AG09309 (cell line): ENCODE measurements around the gene CXCL1.

ENCODE experiments used
- DNase-seq: peaks from one replicate; pipeline ENCODE4 v3.0.0-alpha.2; 2010; ENCODE audit warnings: low read depth
- H3K4me3 ChIP-seq: 2 replicates; pipeline ENCODE4 v1.5.1; 2011; ENCODE audit warnings: mild to moderate bottlenecking, low read depth, low read length, moderate library complexity; ENCODE audit not compliant: control insufficient read depth
- TF ChIP-seq, protein P1 (sequence below): IDR thresholded peaks from 2 replicates; pipeline ENCODE4 v1.5.1; 2011; ENCODE audit warnings: mild to moderate bottlenecking, low read depth, low read length, inconsistent platforms; ENCODE audit not compliant: insufficient read depth, control insufficient read depth; ENCODE audit errors: missing control alignments

The CXCL1 gene

DNA sequence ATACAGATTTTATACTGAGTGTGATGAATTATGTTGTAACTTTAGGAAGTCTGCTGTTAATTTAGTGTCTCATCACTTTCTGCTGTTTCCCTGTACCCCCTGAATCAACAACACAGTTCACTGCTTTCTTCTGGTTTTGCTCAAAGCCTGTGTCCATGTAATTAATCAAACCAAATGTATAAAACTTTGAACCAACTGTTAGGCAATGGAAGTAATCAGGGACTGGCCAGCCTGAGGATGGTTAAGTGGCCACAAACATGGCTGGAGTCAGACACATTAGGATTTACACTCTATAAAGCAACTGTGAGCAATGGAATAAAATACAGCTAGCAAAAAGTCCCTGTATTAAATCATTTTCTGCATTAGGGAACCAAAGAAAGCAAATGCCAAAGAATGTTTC lies 42.6 kb downstream of the CXCL1 start:
- TF ChIP-seq, protein P1, sequence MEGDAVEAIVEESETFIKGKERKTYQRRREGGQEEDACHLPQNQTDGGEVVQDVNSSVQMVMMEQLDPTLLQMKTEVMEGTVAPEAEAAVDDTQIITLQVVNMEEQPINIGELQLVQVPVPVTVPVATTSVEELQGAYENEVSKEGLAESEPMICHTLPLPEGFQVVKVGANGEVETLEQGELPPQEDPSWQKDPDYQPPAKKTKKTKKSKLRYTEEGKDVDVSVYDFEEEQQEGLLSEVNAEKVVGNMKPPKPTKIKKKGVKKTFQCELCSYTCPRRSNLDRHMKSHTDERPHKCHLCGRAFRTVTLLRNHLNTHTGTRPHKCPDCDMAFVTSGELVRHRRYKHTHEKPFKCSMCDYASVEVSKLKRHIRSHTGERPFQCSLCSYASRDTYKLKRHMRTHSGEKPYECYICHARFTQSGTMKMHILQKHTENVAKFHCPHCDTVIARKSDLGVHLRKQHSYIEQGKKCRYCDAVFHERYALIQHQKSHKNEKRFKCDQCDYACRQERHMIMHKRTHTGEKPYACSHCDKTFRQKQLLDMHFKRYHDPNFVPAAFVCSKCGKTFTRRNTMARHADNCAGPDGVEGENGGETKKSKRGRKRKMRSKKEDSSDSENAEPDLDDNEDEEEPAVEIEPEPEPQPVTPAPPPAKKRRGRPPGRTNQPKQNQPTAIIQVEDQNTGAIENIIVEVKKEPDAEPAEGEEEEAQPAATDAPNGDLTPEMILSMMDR, result no peak
- DNase-seq, result no peak
- no peak overlapping the region for H3K4me3 ChIP-seq

DNA sequence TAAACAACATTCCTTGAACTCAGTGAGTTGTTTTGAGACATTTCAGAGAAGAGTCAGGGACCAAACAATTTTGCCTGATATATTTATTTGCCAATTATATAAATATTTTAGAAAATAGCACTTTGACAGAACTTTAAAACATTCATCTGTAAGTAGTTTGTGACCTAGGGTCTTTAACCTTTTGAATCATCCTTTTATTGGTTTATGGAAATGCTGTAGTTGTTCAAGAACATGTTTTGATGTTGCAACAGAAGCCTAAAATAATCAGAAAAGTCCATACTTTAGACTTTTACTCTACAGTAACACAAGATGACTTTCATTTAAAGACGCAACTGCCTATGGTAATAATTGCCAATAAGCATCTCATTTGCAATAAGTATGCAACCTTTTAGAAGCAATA lies 43.0 kb downstream of the CXCL1 start:
- H3K4me3 ChIP-seq, result no peak overlapping the region
- no peak for DNase-seq
- TF ChIP-seq, protein P1, result no peak

DNA sequence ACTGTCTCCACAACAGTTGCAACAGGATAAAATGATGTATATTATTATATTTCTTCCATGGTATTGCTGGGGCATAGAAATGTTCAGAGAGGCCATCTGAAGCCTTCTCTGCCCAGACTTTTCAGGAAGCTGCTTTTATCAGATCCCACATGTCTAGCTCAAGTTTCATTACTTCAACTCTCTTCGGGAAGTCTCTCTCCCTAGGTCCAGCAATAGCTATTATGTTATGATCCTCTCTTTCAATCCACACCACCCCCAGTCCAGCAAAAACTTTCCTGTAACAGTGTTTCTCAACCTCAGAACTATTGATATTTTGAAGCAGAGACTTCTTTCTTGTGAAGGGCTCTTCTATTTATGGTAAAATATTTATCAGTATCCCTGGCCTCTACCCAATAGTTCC lies 44.9 kb downstream of the CXCL1 start:
- TF ChIP-seq, protein P1, result no peak
- no peak for DNase-seq
- no peak overlapping the region for H3K4me3 ChIP-seq

DNA sequence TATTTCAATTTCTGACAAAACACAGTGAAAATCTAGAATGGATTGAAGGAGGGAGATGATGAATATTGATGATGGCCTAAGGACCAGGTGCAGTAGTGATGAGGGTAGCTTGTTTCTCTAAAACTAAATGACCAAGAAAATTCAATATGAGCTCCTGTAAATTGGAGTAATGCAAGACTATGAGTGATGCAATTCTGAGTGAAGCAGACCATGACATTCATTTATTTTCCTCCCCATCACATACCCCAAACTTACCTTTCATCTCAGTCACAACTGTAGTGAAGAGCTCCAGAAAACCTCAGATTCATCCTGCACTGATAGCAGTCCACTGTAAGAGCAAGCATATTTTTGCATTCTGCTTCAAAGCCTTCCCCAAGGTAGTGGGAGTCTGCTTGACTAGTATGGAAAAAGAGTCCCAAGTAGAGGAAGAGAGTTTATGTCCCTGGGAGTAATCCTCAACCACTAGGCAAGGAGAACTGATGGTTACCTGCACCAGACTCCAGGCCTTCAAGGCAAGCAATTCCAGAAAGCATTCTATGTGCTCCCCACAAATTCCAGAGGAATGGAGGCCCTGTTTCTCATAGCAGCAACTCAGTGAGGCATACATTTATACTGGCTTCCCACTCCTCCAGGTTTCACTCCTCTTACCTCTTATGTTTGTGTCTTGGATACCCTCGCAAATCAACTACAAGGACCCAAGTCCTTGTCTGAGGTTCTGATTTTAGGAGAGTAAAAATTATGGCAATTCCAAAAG lies 47.2 kb downstream of the CXCL1 start:
- no peak for DNase-seq
- H3K4me3 ChIP-seq, result no peak overlapping the region
- TF ChIP-seq, protein P1, result no peak

DNA sequence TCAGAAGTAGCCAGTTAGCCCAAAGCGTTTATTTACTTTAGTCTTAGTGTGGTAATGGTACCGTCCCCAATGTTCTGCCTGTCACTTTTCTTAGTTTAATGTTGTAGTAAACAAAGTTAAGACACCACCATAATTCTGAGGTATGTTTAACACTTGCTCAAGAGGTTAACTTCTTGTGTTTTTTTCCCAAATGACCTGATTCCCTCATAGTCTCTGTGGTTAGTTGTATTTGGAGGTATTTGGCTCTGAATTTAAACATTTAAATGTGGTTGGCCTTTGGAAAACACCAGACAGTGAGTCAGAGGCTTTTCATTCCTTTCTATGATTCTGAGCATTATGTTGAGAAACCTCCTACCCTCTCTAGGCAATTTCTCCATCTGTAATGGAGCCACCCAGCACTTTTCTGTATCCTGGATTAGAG lies 47.9 kb downstream of the CXCL1 start:
- H3K4me3 ChIP-seq, result no peak overlapping the region
- TF ChIP-seq, protein P1, result no peak
- peak; percentile 89 for DNase-seq

DNA sequence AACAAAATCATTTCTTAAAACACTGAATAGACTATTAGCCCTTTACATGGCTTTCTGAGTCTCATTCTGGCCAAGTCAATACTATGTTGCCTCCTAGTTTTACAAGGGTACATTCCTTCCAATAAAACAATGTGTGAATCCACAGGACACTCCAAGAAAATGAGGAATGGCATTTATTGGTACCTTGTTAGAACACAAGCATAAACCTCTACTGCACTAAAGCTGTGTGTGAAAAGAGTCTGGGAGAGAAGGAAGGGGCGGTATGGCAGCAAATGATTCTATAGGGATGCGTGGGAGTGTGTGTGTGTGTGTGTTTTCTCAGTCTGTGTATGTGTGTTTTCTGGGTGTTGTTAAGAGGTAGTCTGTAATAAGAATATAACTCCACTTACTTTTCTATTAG lies 48.9 kb downstream of the CXCL1 start:
- peak; percentile 51 for DNase-seq

More for the DNA sequence above, 48.9 kb downstream of the CXCL1 start:
- no peak overlapping the region for H3K4me3 ChIP-seq
- TF ChIP-seq, protein P1, result no peak
